HepG2 (cell line): Measurements from ENCODE around the gene RABEP1. TPM values are rescaled to one million over a fixed set of nuclear protein-coding genes. Genes with fewer than 3 reads are reported as not detected.
A peak's percentile ranks its signal among the peaks of the same experiment; 100 is the strongest.

Experiments used
- ATAC-seq: fragments of 200-7000 bp; cut with Tn5 transposase; 3 replicates; pipeline ENCODE4 v1.9.1; 2020; ENCODE audit warnings: mild to moderate bottlenecking, moderate library complexity
- BruUV-seq: library from RNA; stranded (reverse); fragments of 400-500 nt; replicated peaks from 2 replicates; lab custom pipeline; 2021; lab: Mats Ljungman, UMichigan
- CTCF ChIA-PET: fragments of 300-600 bp; formaldehyde crosslinking; extraction: SDS; loops from one replicate; lab custom pipeline; 2021; ENCODE audit warnings: low total read pairs, inconsistent platforms, low intra/inter-chr PET ratio; lab: Yijun Ruan, JAX
- POLR2A ChIA-PET: fragments of 350-600 bp; sonication (Branson Sonifier 250); formaldehyde crosslinking; loops from one replicate; lab custom pipeline; 2020; ENCODE audit warnings: antibody characterized with exemption, inconsistent platforms; lab: Yijun Ruan, JAX
- DNase-seq: peaks from one replicate; pipeline ENCODE4 v3.0.0-alpha.2; 2015; ENCODE audit warnings: low spot score
- FAIRE-seq: peaks from 3 replicates; lab custom pipeline; 2011; peaks lifted over from hg19 to GRCh38; lab: Jason Lieb, UNC
- H2AFZ ChIP-seq: one replicate; pipeline ENCODE4 v1.6.1; 2011; ENCODE audit warnings: low read length, inconsistent platforms
- H3K27ac ChIP-seq: fragments of 300-600 bp; 3 replicates; pipeline ENCODE4 v1.8.0; 2011; ENCODE audit warnings: mixed run types, mild to moderate bottlenecking, mixed read lengths, low read length, inconsistent platforms; ENCODE audit not compliant: insufficient read depth; ENCODE audit errors: extremely low read length
- H3K27me3 ChIP-seq, 2 experiments: fragments of 200-600 bp in 1 of 2; 2 replicates in 1 of 2; 3 replicates in 1 of 2; pipeline versions ENCODE4 v1.6.0 to v1.8.0; 2011; ENCODE audit warnings: low read length in 2 of 2, mild to moderate bottlenecking in 2 of 2, moderate library complexity in 2 of 2, inconsistent platforms in 1 of 2; ENCODE audit not compliant: insufficient read depth in 2 of 2, control insufficient read depth in 1 of 2
- H3K36me3 ChIP-seq, 2 experiments: fragments of 200-600 bp in 1 of 2; replicated peaks in 1 of 2; 2 replicates in 1 of 2; 3 replicates in 1 of 2; pipeline versions ENCODE4 v1.5.1 to v1.8.0; 2011; ENCODE audit warnings: low read length in 2 of 2, inconsistent platforms in 1 of 2; ENCODE audit not compliant: insufficient read depth in 2 of 2, control insufficient read depth in 1 of 2
- H3K4me1 ChIP-seq: 2 replicates; pipeline ENCODE4 v1.5.1; 2012; ENCODE audit warnings: low read length, inconsistent platforms; ENCODE audit not compliant: insufficient read depth
- H3K4me2 ChIP-seq: 2 replicates; pipeline ENCODE4 v1.6.0; 2011; ENCODE audit warnings: low read depth, low read length, inconsistent platforms
- H3K4me3 ChIP-seq, 3 experiments: fragments of 200-600 bp in 1 of 3; sonication (generic), shearing (Covaris generic) in 1 of 3; replicated peaks in 1 of 3; 2 replicates each; pipeline ENCODE4 v1.5.1; 2011 to 2016; ENCODE audit warnings: low read length in 3 of 3, inconsistent platforms in 2 of 3, low read depth in 2 of 3, mild to moderate bottlenecking in 2 of 3, control low read depth in 1 of 3, mixed read lengths in 1 of 3; ENCODE audit not compliant: insufficient read depth in 1 of 3
- H3K79me2 ChIP-seq: one replicate; pipeline ENCODE4 v1.6.1; 2011; ENCODE audit warnings: low read length, inconsistent platforms; ENCODE audit not compliant: insufficient read depth
- H3K9ac ChIP-seq: 2 replicates; pipeline ENCODE4 v1.6.0; 2011; ENCODE audit warnings: mild to moderate bottlenecking, low read depth, low read length, inconsistent platforms; ENCODE audit not compliant: insufficient read depth
- H3K9me3 ChIP-seq: 2 replicates; pipeline ENCODE4 v1.5.1; 2012; ENCODE audit warnings: mild to moderate bottlenecking, low read length
- H4K20me1 ChIP-seq: 2 replicates; pipeline ENCODE4 v1.6.0; 2011; ENCODE audit warnings: inconsistent platforms, mild to moderate bottlenecking, low read length, moderate library complexity; ENCODE audit not compliant: insufficient read depth
- E2F1 ChIP-seq: sonication (generic); formaldehyde crosslinking; IDR thresholded peaks from 2 replicates; pipeline ENCODE4 v1.5.0; 2020; ENCODE audit warnings: missing genetic modification reagents
- ELF1 ChIP-seq: sonication (generic); formaldehyde crosslinking; IDR thresholded peaks from 2 replicates; pipeline ENCODE4 v1.4.0; 2020; ENCODE audit warnings: missing genetic modification reagents
- HBP1 ChIP-seq: IDR thresholded peaks from 2 replicates; pipeline ENCODE4 v1.6.1; 2016; ENCODE audit warnings: low read depth, control low read depth
- HOXA3 ChIP-seq: sonication (generic); formaldehyde crosslinking; IDR thresholded peaks from 2 replicates; pipeline ENCODE4 v1.5.0; 2020; ENCODE audit warnings: missing genetic modification reagents
- KAT2B ChIP-seq: fragments of 150-350 bp; IDR thresholded peaks from 2 replicates; pipeline ENCODE4 v1.6.1; 2014; ENCODE audit warnings: low read depth, low read length, borderline replicate concordance
- KDM4B ChIP-seq: sonication (generic); formaldehyde crosslinking; IDR thresholded peaks from 2 replicates; pipeline ENCODE4 v1.4.0; 2020; ENCODE audit warnings: missing genetic modification reagents
- MAX ChIP-seq: IDR thresholded peaks from 2 replicates; pipeline ENCODE4 v1.6.1; 2012; ENCODE audit warnings: inconsistent platforms
- MXD4 ChIP-seq: IDR thresholded peaks from 2 replicates; pipeline ENCODE4 v1.6.1; 2016; ENCODE audit warnings: mild to moderate bottlenecking, missing biosample characterization, missing genetic modification reagents
- NCOA5 ChIP-seq: sonication (generic); formaldehyde crosslinking; IDR thresholded peaks from 2 replicates; pipeline ENCODE4 v1.4.0; 2020; ENCODE audit warnings: missing genetic modification reagents
- NR0B2 ChIP-seq: sonication (generic); formaldehyde crosslinking; IDR thresholded peaks from 2 replicates; pipeline ENCODE4 v1.4.0; 2020; ENCODE audit warnings: mild to moderate bottlenecking, missing genetic modification reagents
- POLR2AphosphoS5 ChIP-seq: IDR thresholded peaks from 2 replicates; pipeline ENCODE4 v1.6.1; 2012; ENCODE audit warnings: low read depth, low read length
- RORA ChIP-seq: sonication (generic); formaldehyde crosslinking; IDR thresholded peaks from 2 replicates; pipeline ENCODE4 v1.5.0; 2020; ENCODE audit warnings: mild to moderate bottlenecking, missing genetic modification reagents, moderate library complexity
- SOX5 ChIP-seq: IDR thresholded peaks from 2 replicates; pipeline ENCODE4 v1.6.1; 2016; ENCODE audit warnings: borderline replicate concordance
- TMF1 ChIP-seq: sonication (generic); formaldehyde crosslinking; IDR thresholded peaks from 2 replicates; pipeline ENCODE4 v1.8.1; 2022; ENCODE audit warnings: low read depth, missing genetic modification reagents
- ZBTB33 ChIP-seq: sonication (generic); formaldehyde crosslinking; IDR thresholded peaks from 2 replicates; pipeline ENCODE4 v1.4.0; 2020; ENCODE audit warnings: missing genetic modification reagents
- ZNF382 ChIP-seq: sonication (generic); formaldehyde crosslinking; IDR thresholded peaks from 2 replicates; pipeline ENCODE4 v1.5.0; 2020; ENCODE audit warnings: missing genetic modification reagents, mild to moderate bottlenecking, borderline replicate concordance
- ZNF580 ChIP-seq: IDR thresholded peaks from 2 replicates; pipeline ENCODE4 v1.6.1; 2016; ENCODE audit warnings: low read depth, borderline replicate concordance
- WGBS: methylation state at CpG from one replicate; pipeline ENCODE4 v1.1.6; 2017; ENCODE audit warnings: low lambda C conversion rate; 5-methylcytosine and 5-hydroxymethylcytosine counted together
- in situ Hi-C: cut with HindIII; loops from 2 replicates; pipeline ENCODE4 v1.10.0; 2017; ENCODE audit warnings: low pct_unique_long_range_greater_than_20kb; ENCODE audit not compliant: extremely low pct_ligation_motif_present
- intact Hi-C: fragments of 100-400 bp; cut with micrococcal nuclease; formaldehyde crosslinking; loops from one replicate; pipeline ENCODE4 v1.10.0; 2022; ENCODE audit not compliant: unreplicated experiment
- polyA plus RNA-seq, 8 experiments: library from polyadenylated mRNA; depleted of rRNA in 3 of 8; stranded (reverse) in 7 of 8; unstranded in 1 of 8; fragments of >200 nt; fragmentation: Illumina TruSeq in 4 of 8; extraction: Trizol in 4 of 8; gene quantifications; 2 replicates each; pipeline versions ENCODE4 v1.2.1 to v1.2.3, GENCODE V29; 2011 to 2016; ENCODE audit warnings: low read depth in 4 of 8, missing spikeins in 1 of 8, mixed read lengths in 1 of 8; ENCODE audit not compliant: insufficient read depth in 1 of 8
- total RNA-seq, 5 experiments: library from RNA; depleted of rRNA; stranded (reverse); fragments of >200 nt; fragmentation: Illumina TruSeq; extraction: Trizol; gene quantifications; 2 replicates each; pipeline ENCODE4 v1.2.3, GENCODE V29; 2016; ENCODE audit warnings: low read depth in 1 of 5

The RABEP1 gene
- total and polyA plus RNA-seq, 2 of the 13 experiments (the other 11 are each of a cell fraction or from before 2014, with no cell fraction given): 13.7 to 41.5 TPM

GRCh38 chr17:5419959-5420653, 138.0 kb downstream of the RABEP1 start, which contains the start of gene RPAIN:
RPAIN (plus strand) TSS chr17:5420182; CDS start chr17:5420211, 29 bp downstream.
- Histone ChIP-seq H3K36me3 (peaks cover 17 to 42% of the 10 kb centered on the region in 2 experiments), H2AFZ (peak within 1 kb of the TSS; percentile 98), H3K9ac (peak within 1 kb of the TSS; percentile 92), H3K27me3 (no peaks in the 10 kb centered on the region; a peak in 1 of 5 replicates), H3K4me1 (peaks cover 48% of the 10 kb centered on the region), H3K9me3 (no peaks in the 10 kb centered on the region), H4K20me1 (no peaks in the 10 kb centered on the region; the same call in 1 of the 2 replicates), H3K79me2 (peaks cover 68% of the 10 kb centered on the region), H3K4me2 (peak within 1 kb of the TSS; percentile 92), H3K27ac (peak within 1 kb of the TSS; percentile 85), H3K4me3 (peak within 1 kb of the TSS; percentile 87 to 99 (median 91))
- ATAC-seq: peak; percentile 89
- DNase-seq: peak; percentile 85
- intact Hi-C loops: loop anchor here (1.0 kb wide), 1 partner anchor 171 kb away; no protein-coding TSS in a partner anchor
- BruUV-seq: no TSS peak
- 0% methylated on average over 12 of the region's 41 CpGs for WGBS
- in situ Hi-C loops: no loop called here
- CTCF ChIA-PET: interaction anchor here (0.6 kb wide), 1 partner anchor 18 kb away, joined by 3 read pairs; the partner anchor contains the start of gene C1QBP
- FAIRE-seq: peak; percentile 4
- POLR2A ChIA-PET: interaction anchor here (0.8 to 2.0 kb wide), 11 partner anchors 11 to 138 kb away, joined by 3 to 47 read pairs (median 7); partner anchors contain the start of genes C1QBP, DERL2, MIS12 and RABEP1
- TF ChIP-seq HBP1 (CRISPR knock-in tag) (peak; percentile 32; the same call in 1 of the 2 replicates), POLR2AphosphoS5 (peak; percentile 96), HOXA3 (CRISPR knock-in tag) (peak; percentile 69), RORA (CRISPR knock-in tag) (no peak), NR0B2 (CRISPR knock-in tag) (peak; percentile 91; the same call in 1 of the 2 replicates), KDM4B (CRISPR knock-in tag) (no peak), NCOA5 (CRISPR knock-in tag) (no peak), SOX5 (CRISPR knock-in tag) (no peak), ZNF580 (peak; percentile 62), MXD4 (CRISPR knock-in tag) (peak; percentile 96), KAT2B (peak; percentile 59; the same call in 1 of the 2 replicates), ZNF382 (CRISPR knock-in tag) (no peak), E2F1 (CRISPR knock-in tag) (peak; percentile 78), ZBTB33 (CRISPR knock-in tag) (peak; percentile 26), TMF1 (no peak), ELF1 (peak; percentile 83), MAX (peak; percentile 98)
